Activated naive CD4-positive, alpha-beta T cell treated with anti-CD3 and anti-CD28 coated beads, Interleukin-2, amount 50 U/mL, for 24 hours (primary cell): ENCODE results near the gene ISLR.

Source experiments
- H3K27ac Mint-ChIP-seq: one replicate; pipeline ENCODE4 v1.8.0; 2021; ENCODE audit warnings: mild to moderate bottlenecking, mixed read lengths
- H3K27me3 Mint-ChIP-seq: one replicate; pipeline ENCODE4 v1.8.0; 2021; ENCODE audit warnings: mixed read lengths
- H3K36me3 Mint-ChIP-seq: one replicate; pipeline ENCODE4 v1.8.0; 2021; ENCODE audit warnings: mixed read lengths
- H3K4me1 Mint-ChIP-seq: one replicate; pipeline ENCODE4 v1.8.0; 2021; ENCODE audit warnings: mixed read lengths
- H3K4me3 Mint-ChIP-seq: one replicate; pipeline ENCODE4 v1.8.0; 2021; ENCODE audit warnings: mild to moderate bottlenecking, mixed read lengths
- H3K9me3 Mint-ChIP-seq: one replicate; pipeline ENCODE4 v1.8.0; 2021; ENCODE audit warnings: mixed read lengths

ISLR gene

DNA sequence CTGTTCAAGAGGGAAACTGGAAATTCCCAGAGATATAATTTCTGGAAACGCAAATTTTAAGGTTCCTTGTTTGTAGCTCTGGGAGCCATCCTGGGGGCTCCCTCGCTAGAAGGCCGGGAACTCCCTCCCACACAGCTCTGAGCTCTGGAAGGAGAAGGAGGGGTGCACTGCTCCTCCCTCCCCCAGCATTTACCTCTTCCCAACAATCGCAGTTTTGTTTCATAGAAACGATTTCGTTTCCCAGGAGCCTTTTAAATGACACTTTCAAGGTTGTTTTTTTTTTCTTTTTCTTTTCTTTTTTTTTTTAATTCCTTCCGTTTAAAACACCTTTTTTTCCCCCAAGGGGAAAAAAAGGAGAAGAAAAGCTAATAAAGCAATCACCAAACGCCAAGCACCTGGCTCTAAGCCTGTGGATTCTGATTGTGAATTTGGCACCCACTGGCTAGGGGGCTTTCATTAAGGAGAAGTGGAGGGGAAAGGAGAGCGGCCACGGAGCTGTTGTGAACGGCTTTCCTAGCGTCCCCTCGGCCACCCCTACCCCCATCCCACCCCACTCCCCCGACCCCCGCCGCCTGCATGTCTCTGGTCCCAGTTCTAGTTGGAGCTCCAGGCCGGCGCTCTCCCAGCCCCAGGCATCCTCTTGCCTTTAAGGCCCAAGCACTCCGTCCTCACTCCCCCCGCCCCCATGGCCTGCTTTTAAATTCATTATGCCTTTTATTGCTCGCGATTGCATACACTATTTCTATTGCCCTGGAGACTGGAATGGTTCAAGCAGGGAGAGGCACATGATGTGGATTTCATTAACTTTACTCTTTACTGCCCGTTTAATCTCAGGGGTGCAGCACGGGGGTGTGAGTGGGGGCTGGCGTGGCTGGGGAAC is 49.0 kb downstream of the ISLR start:
- H3K9me3 Mint-ChIP-seq = no peaks in the 10 kb centered on the region
- peaks cover 4% of the 10 kb centered on the region for H3K27me3 Mint-ChIP-seq
- no peak overlapping the region for H3K4me3 Mint-ChIP-seq
- H3K4me1 Mint-ChIP-seq = peaks cover 17% of the 10 kb centered on the region
- H3K27ac Mint-ChIP-seq = no peak overlapping the region
- H3K36me3 Mint-ChIP-seq = no peaks in the 10 kb centered on the region

DNA sequence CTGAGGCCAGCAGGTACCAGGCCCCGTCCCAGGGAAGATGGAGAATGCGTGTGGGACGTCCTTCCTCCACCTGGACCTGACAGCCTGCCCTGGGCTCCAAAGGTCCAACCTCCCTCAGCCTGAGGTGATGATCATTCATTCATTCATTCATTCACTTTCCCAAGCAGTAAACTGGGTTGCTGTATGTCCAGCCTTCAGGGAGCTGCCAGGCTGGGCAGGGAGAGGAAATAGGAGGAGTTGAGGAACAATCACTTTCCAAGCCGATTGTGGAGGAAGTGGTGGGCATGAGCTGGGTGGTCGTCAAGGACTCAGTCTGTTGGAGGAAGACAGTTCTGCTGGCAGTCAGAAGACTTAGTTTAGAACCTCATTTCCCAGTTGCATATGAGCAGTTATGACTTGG is 52.4 kb downstream of the ISLR start:
- H3K27me3 Mint-ChIP-seq = peaks cover 2% of the 10 kb centered on the region
- H3K9me3 Mint-ChIP-seq = no peaks in the 10 kb centered on the region
- H3K27ac Mint-ChIP-seq = no peak overlapping the region
- H3K36me3 Mint-ChIP-seq = no peaks in the 10 kb centered on the region
- H3K4me3 Mint-ChIP-seq = no peak overlapping the region
- peaks cover 17% of the 10 kb centered on the region for H3K4me1 Mint-ChIP-seq
